ENCODE results near the gene HBG1. TPM values are rescaled to one million over a fixed set of nuclear protein-coding genes. Genes with fewer than 3 reads are reported as not detected.
"Not testable (repeated sequence)": the region's sequence is repeated elsewhere in the genome, so short reads cannot be mapped to it uniquely, and the experiment has no call there.

HBG1 gene
- total RNA-seq, 1 donor from 2014 or later = not detected

DNA sequence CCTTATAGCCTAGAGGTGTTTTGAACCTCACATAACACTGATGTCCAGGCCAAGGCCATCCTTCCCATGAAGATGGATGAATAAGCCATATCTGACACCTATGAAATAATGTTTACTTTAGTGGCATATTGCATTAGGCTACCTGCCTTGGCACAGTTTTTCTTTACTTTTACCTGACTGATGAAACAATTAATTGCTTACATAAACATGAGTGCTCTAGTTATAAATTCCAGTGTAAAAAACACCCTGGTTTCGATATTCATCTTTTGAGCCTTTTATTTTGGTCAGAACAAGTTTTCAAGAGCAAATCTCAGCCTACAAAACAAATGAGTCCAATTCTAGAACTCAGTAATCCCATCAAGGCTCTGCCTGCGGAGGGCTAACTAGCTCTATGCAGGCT, 27.0 kb upstream of the HBG1 start:
- DNase-seq = no peak

DNA sequence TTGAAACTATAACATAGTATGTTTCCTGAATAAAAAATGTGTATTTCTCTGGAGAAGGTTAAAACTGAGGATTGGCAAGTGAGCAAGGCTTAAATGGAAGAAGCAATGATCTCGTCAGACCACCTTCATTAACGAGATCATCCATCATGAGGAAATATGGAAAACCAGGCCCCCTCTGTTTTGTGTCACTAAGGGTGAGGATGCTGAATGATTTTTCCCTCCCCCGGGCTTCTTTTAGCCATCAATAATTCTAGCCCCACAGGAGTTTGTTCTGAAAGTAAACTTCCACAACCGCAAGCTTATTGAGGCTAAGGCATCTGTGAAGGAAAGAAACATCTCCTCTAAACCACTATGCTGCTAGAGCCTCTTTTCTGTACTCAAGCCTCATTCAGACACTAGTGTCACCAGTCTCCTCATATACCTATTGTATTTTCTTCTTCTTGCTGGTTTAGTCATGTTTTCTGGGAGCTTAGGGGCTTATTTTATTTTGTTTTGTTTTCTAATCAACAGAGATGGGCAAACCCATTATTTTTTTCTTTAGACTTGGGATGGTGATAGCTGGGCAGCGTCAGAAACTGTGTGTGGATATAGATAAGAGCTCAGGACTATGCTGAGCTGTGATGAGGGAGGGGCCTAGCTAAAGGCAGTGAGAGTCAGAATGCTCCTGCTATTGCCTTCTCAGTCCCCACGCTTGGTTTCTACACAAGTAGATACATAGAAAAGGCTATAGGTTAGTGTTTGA, 25.9 kb upstream of the HBG1 start:
- DNase-seq = no peak

DNA sequence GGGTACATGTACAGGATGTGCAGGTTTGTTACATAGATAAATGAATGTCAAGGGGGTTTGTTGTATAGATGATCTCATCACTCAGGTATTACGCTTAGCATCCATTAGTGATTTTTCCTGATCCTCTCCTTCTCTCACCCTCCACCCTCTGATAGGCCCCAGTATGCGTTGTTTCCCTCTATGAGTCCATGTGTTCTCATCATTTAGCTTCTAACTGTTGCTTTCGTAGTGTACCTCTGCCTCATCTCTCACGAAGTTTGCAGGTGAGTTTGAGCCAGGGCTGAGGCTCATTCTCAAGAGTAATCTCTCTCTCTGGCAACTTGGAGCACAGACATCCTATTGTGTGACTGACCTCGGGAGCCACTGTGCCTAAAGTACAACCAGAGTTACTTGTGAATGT, 24.7 kb upstream of the HBG1 start:
- DNase-seq = no peak

DNA sequence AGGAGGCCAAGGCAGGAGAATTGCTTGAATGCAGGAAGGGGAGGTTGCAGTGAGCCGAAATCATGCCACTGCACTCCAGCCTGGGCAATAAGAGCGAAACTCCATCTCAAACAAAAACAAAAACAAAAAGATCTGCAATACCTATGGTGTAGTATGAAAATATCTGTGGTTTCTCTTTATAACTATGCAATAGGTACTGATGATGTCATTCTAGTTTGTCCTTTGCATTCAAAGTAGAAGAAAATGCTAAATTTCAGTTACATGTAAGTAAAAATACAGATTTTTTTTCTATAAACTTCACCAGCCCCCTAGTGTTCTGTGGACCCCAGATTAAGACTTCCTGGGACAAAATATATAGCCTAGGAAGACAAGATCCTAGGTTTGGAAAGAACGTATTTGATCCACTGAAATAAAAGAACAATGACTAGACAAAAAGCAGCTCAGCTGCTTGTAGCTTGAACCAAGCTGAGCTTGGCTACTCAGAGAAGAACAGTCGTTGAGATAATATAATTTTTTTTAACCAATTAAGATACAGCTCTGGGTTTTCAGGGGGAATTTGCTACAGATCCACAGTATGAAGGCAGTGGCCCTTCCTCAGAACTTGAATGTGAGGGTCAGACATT, 22.8 kb upstream of the HBG1 start:
- no peak for DNase-seq

DNA sequence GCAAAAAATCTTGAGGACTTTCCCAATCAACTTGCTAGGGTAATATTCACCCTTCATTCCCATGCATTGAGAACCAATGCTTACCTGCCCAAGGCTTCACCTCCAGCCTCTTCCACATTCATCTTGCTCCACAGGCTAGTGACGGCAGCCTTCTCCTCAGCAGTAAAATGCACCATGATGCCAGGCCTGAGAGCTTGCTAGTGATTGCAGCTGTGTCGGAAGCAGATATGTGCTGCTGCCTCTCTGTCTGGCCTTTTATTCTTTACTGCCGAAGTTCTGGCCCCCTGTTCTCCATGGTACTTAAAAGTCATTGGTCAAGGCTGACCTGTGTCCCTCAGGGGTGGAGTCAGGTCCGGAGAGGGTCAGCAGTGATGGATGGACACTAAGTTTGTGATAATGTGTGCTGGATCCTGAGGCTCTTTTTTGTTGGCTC, 20.1 kb upstream of the HBG1 start, which contains the start of gene HBE1:
TSS of gene HBE1 (minus strand) at position 231 of the 433 bp plus-strand sequence. CDS start at position 176, 55 bp downstream.
- DNase-seq = no peak

GRCh38 chr11:5267033-5267563, 17.4 kb upstream of the HBG1 start:
- no peak for DNase-seq

DNA sequence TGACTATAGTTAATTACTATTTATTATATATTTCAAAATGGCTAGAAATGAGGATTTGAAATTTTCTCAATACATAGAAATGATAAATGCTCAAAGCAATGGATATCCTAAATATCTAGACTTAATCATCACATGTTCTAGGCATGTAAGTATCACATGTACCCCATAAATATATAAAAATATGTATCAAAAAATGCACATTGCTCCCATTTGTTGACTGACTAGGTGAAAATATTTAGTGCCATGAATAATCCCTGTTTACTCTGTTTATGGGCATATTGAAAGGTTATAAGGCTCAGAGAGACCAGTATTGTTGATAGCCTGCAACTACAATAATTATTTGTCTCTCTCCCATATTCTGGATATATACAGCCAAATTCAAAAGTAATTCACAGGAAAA, 17.0 kb upstream of the HBG1 start:
- DNase-seq = no peak

GRCh38 chr11:5265832-5266231, 16.2 kb upstream of the HBG1 start:
- no peak for DNase-seq

DNA sequence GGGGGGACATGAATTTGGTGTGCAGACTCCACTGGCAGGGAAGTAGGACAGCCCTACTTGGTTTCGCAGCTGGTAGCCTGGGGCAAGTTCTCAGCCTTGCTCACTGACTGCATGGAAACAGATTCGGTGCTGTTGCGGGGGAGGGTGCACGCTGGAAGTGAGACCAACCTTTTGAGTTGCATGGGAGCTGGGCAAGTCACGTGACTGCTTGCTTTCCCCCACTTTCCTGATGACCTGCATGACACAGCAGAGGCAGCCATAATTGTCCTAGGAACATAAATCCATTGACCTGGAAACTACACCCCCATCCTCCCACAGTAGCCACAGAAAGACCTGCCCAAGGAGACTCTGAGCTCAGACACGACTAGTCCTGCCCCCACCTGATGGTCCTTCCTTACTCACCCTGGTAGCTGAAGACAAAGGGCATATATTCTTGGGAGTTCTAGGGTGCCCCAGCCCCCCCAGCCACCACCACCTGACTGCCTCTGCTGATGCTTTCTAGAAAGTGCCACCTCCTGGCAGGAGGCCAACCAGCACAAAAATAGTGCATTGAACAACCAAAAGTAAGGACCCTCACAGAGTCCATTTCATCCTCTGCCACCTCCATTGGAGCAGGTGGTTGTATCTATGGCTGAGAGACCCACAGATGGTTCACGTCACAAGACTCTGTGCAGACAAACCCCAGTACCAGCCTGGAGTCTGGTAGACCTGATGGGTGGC, 9.0 kb upstream of the HBG1 start:
- DNase-seq = no peak

DNA sequence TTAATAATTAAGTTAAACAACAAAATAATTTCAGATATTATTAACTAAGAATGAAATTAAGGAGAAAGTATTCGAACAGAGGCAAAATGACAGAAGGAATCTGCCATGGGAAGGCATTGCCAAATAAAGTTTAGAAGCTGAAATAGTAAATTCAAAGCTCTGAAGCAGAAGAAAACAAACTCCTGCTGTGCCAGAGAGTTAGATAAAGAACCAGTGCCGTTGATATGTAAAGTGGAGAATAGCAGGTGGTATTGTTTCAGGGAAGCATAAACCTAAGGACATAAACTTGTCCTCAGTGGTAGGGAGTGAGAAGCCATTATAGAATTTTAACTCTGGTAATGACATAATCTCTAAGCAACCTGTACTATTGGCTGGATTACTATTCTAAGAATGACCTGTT, 7.6 kb upstream of the HBG1 start:
- no peak for DNase-seq

DNA sequence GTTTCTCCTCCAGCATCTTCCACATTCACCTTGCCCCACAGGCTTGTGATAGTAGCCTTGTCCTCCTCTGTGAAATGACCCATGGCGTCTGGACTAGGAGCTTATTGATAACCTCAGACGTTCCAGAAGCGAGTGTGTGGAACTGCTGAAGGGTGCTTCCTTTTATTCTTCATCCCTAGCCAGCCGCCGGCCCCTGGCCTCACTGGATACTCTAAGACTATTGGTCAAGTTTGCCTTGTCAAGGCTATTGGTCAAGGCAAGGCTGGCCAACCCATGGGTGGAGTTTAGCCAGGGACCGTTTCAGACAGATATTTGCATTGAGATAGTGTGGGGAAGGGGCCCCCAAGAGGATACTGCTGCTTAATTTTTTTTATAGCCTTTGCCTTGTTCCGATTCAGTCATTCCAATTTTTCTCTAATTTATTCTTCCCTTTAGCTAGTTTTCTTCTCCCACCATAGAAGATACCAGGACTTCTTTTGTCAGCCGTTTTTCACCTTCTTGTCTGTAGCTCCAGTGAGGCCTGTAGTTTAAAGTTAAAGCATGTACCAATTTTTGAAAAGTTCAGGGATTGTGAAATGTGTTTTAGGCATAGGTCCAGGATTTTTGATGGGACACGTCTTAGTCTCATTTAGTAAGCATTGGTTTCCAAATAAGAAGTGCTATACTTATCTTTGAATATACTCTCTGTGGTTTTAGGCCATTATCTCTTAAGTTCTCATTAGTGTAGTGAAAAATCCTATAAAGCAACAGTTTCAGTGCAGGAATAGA, 5.2 kb upstream of the HBG1 start, which contains the start of gene HBG2:
TSS of gene HBG2 (minus strand) at position 136 of the 768 bp plus-strand sequence. CDS start at position 83, 53 bp downstream.
- not testable (repeated sequence) for DNase-seq

DNA sequence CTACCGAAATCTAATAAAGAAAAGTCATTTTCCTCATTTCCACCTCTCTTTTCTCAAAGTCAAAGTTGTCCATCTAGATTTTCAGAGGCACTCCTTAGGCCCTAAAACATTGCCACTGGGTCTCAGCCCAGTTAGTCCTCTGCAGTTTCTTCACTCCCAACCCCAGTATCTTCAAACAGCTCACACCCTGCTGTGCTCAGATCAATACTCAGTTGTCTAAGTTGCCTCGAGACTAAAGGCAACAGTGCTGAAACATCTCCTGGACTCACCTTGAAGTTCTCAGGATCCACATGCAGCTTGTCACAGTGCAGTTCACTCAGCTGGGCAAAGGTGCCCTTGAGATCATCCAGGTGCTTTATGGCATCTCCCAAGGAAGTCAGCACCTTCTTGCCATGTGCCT, 4.4 kb upstream of the HBG1 start:
- DNase-seq = not testable (repeated sequence)

DNA sequence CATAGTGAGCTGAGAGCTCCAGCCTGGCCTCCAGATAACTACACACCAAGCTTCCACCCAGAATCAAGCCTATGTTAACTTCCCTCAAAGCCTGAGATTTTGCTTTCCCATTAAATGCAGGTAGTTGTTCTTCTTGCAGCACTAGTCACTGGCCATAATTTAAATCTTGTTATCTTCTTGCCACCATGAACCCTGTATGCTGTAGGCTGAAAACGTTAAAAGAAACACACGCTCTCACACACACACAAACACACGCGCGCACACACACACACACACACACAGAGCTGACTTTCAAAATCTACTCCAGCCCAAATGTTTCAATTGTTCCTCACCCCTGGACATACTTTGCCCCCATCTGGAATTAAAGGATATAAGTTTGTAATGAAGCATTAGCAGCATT, 3.8 kb upstream of the HBG1 start:
- not testable (repeated sequence) for DNase-seq

DNA sequence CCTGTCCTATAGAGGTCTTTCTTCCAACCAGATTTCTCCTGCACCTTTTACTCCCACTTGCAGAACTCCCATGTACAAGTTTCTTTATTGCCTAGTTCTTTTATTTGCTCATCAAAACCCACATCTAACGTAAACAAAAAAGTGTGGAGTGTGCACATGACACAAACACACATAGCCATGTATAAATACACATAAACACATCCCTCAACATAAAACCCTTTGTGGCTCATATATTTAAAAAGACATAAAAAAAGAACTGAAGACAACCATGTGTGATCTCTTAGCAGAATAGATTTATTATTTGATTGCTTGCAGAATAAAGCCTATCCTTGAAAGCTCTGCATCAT, 3.2 kb upstream of the HBG1 start:
- no peak for DNase-seq

DNA sequence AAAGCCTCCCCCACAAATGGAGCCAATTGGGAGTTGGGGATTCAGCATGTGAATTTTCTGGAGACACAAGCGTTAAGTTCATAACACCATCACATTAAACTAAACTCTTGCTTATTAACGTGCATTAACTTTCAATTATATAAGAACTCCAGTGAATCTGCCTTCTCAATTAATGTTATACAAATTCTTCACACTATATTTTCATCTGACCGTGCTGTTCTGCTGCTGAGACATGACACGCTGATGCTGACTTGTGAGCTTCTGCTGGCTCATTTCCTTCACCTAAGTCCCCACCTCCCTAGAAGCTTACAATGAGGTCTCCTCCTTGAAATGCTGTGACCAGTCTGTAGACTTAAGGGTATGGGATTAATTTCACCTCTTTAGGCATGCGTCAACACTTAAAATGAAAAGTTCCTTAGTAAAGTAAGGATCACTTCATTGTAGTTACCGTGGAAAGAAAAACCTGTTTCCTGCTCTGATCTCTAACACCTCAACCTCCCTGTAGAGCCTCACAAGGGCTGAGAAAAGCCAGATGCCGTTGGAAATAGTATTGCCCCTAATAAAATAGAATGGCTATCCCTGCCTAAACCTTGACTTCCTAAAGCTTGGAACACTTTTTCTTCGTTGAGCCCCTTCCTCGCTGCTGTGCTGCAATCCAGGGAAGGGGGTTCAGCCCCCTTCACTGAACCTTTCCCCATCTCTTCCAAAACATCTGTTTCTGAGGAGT, 2.7 kb upstream of the HBG1 start:
- DNase-seq = no peak

DNA sequence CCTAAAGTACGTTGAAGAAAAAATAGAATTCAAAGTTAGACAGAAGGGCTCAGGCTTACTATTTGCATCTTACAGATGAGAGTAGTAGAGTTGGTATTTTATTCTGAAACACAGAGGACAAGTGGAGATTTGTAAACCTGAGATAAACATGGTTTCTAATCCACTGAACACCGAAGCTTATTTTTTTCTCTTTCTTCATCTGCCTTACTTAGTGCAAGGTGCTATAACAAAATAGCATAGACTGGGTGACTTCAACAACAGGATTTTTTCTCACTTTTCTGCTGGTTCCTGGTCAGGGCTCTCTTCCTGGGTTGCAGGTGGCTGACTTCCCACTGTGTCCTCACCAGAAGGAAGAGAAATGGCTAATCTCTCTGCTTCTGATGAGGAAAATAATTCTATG, 2.1 kb upstream of the HBG1 start:
- no peak for DNase-seq

- DNase-seq = no peak
Measured at GRCh38 chr11:5250543-5251204, 1.0 kb upstream of the HBG1 start.

DNA sequence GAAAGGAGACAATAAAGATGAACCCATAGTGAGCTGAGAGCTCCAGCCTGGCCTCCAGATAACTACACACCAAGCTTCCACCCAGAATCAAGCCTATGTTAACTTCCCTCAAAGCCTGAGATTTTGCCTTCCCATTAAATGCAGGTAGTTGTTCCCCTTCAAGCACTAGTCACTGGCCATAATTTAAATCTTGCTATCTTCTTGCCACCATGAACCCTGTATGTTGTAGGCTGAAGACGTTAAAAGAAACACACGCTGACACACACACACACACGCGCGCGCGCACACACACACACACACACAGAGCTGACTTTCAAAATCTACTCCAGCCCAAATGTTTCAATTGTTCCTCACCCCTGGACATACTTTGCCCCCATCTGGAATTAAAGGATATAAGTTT, 1.2 kb downstream of the HBG1 start:
- DNase-seq = not testable (repeated sequence)

- DNase-seq = no peak
Measured at GRCh38 chr11:5247472-5248192, 2.0 kb downstream of the HBG1 start.

GRCh38 chr11:5246772-5247471, 2.7 kb downstream of the HBG1 start:
- no peak for DNase-seq
